Central memory CD8-positive, alpha-beta T cell (primary cell): ENCODE measurements around the gene EPB41.
"Not testable (repeated sequence)": the region's sequence is repeated elsewhere in the genome, so short reads cannot be mapped to it uniquely, and the experiment has no call there.

Experiments
- ATAC-seq: fragments of 150-1000 bp; cut with Tn5 transposase; replicated peaks from 2 replicates; pipeline ENCODE4 v1.10.0; 2022; ENCODE audit warnings: mild to moderate bottlenecking, moderate FRiP score, moderate number of reproducible peaks; ENCODE audit not compliant: poor library complexity, severe bottlenecking; ENCODE audit errors: extremely low read depth
- DNase-seq, 2 donors: peaks; one replicate each; pipeline ENCODE4 v3.0.0; 2021; ENCODE audit warnings: low spot score in 2 of 2
- H3K27ac Mint-ChIP-seq: one replicate; pipeline ENCODE4 v1.8.0; 2022; ENCODE audit warnings: low read depth, mild to moderate bottlenecking, moderate library complexity, mixed read lengths
- H3K27me3 Mint-ChIP-seq: one replicate; pipeline ENCODE4 v1.8.0; 2022; ENCODE audit warnings: mixed read lengths
- H3K36me3 Mint-ChIP-seq: one replicate; pipeline ENCODE4 v1.8.0; 2022; ENCODE audit warnings: mild to moderate bottlenecking, moderate library complexity, mixed read lengths; ENCODE audit not compliant: insufficient read depth
- H3K4me1 Mint-ChIP-seq: one replicate; pipeline ENCODE4 v1.8.0; 2022; ENCODE audit warnings: mixed read lengths
- H3K4me3 Mint-ChIP-seq: one replicate; pipeline ENCODE4 v1.8.0; 2022; ENCODE audit warnings: mild to moderate bottlenecking, moderate library complexity, mixed read lengths
- H3K9me3 Mint-ChIP-seq: one replicate; pipeline ENCODE4 v1.8.0; 2022; ENCODE audit warnings: mixed read lengths

Gene EPB41

GRCh38 chr1:29057700-29058099 is 143.3 kb downstream of the EPB41 start:
- H3K36me3 Mint-ChIP-seq, result peaks cover 41% of the 10 kb centered on the region
- no peak for ATAC-seq
- H3K27ac Mint-ChIP-seq, result no peak overlapping the region

GRCh38 chr1:29062157-29062942 is 148.0 kb downstream of the EPB41 start:
- no peak overlapping the region for H3K27ac Mint-ChIP-seq
- peaks cover 11% of the 10 kb centered on the region for H3K4me1 Mint-ChIP-seq
- no peaks in the 10 kb centered on the region for H3K9me3 Mint-ChIP-seq
- no peak for DNase-seq
- H3K36me3 Mint-ChIP-seq, result peaks cover 58% of the 10 kb centered on the region
- no peaks in the 10 kb centered on the region for H3K27me3 Mint-ChIP-seq
- H3K4me3 Mint-ChIP-seq, result no peak overlapping the region
- ATAC-seq, result no peak

More at GRCh38 chr1:29057700-29058099, 143.3 kb downstream of the EPB41 start:
- peaks cover 8% of the 10 kb centered on the region for H3K4me1 Mint-ChIP-seq
- H3K9me3 Mint-ChIP-seq, result no peaks in the 10 kb centered on the region
- no peak for DNase-seq
- no peaks in the 10 kb centered on the region for H3K27me3 Mint-ChIP-seq
- no peak overlapping the region for H3K4me3 Mint-ChIP-seq

- H3K36me3 Mint-ChIP-seq, result peaks cover 60% of the 10 kb centered on the region
Measured at GRCh38 chr1:29064064-29064463, 149.7 kb downstream of the EPB41 start.

GRCh38 chr1:29077155-29077554 is 162.8 kb downstream of the EPB41 start:
- Mint-ChIP-seq H3K27ac (no peak overlapping the region), H3K36me3 (peaks cover 54% of the 10 kb centered on the region), H3K27me3 (no peaks in the 10 kb centered on the region), H3K4me3 (no peak overlapping the region), H3K9me3 (no peaks in the 10 kb centered on the region), H3K4me1 (no peaks in the 10 kb centered on the region)
- DNase-seq (no peak), ATAC-seq (no peak)

More at GRCh38 chr1:29064064-29064463, 149.7 kb downstream of the EPB41 start:
- no peaks in the 10 kb centered on the region for H3K27me3 Mint-ChIP-seq
- no peak overlapping the region for H3K4me3 Mint-ChIP-seq
- no peaks in the 10 kb centered on the region for H3K9me3 Mint-ChIP-seq
- no peak overlapping the region for H3K27ac Mint-ChIP-seq
- DNase-seq (no peak), ATAC-seq (no peak)
- H3K4me1 Mint-ChIP-seq, result peaks cover 16% of the 10 kb centered on the region

GRCh38 chr1:29079916-29080629 is 165.7 kb downstream of the EPB41 start:
- DNase-seq, H3K27me3 Mint-ChIP-seq, H3K4me1 Mint-ChIP-seq, H3K27ac Mint-ChIP-seq, ATAC-seq, H3K4me3 Mint-ChIP-seq, H3K9me3 Mint-ChIP-seq: not testable (repeated sequence)
- peaks cover 46% of the 10 kb centered on the region for H3K36me3 Mint-ChIP-seq

GRCh38 chr1:29081201-29081600 is 166.8 kb downstream of the EPB41 start:
- Mint-ChIP-seq H3K27ac (no peak overlapping the region), H3K4me1 (no peaks in the 10 kb centered on the region), H3K9me3 (no peaks in the 10 kb centered on the region), H3K36me3 (peaks cover 49% of the 10 kb centered on the region), H3K4me3 (no peak overlapping the region), H3K27me3 (no peaks in the 10 kb centered on the region)
- DNase-seq (no peak), ATAC-seq (no peak)

GRCh38 chr1:29082519-29082918 is 168.2 kb downstream of the EPB41 start:
- Mint-ChIP-seq H3K36me3 (peaks cover 47% of the 10 kb centered on the region), H3K4me1 (no peaks in the 10 kb centered on the region), H3K4me3 (no peak overlapping the region), H3K9me3 (no peaks in the 10 kb centered on the region), H3K27me3 (no peaks in the 10 kb centered on the region), H3K27ac (no peak overlapping the region)
- DNase-seq, result no peak
- ATAC-seq, result no peak

GRCh38 chr1:29083317-29084195 is 169.2 kb downstream of the EPB41 start:
- H3K27ac Mint-ChIP-seq, result peak overlapping the region; percentile 61
- DNase-seq, result no peak
- ATAC-seq, result no peak
- H3K4me1 Mint-ChIP-seq, result no peaks in the 10 kb centered on the region
- no peaks in the 10 kb centered on the region for H3K27me3 Mint-ChIP-seq
- H3K4me3 Mint-ChIP-seq, result no peak overlapping the region
- no peaks in the 10 kb centered on the region for H3K9me3 Mint-ChIP-seq
- peaks cover 41% of the 10 kb centered on the region for H3K36me3 Mint-ChIP-seq

- Mint-ChIP-seq H3K36me3 (peaks cover 38% of the 10 kb centered on the region), H3K4me1 (no peaks in the 10 kb centered on the region), H3K4me3 (no peak overlapping the region), H3K27me3 (no peaks in the 10 kb centered on the region), H3K27ac (peak overlapping the region; percentile 61), H3K9me3 (no peaks in the 10 kb centered on the region)
- ATAC-seq (no peak), DNase-seq (no peak)
Measured at GRCh38 chr1:29084196-29084521, 169.8 kb downstream of the EPB41 start.

GRCh38 chr1:29090937-29091618 is 176.7 kb downstream of the EPB41 start:
- H3K36me3 Mint-ChIP-seq, result peaks cover 52% of the 10 kb centered on the region
- peak overlapping the region; percentile 47 for H3K27ac Mint-ChIP-seq
- no peaks in the 10 kb centered on the region for H3K9me3 Mint-ChIP-seq
- H3K27me3 Mint-ChIP-seq, result no peaks in the 10 kb centered on the region
- H3K4me3 Mint-ChIP-seq, result no peak overlapping the region
- H3K4me1 Mint-ChIP-seq, result peaks cover 12% of the 10 kb centered on the region
- ATAC-seq, result no peak
- no peak for DNase-seq

- H3K4me3 Mint-ChIP-seq, ATAC-seq, DNase-seq, H3K9me3 Mint-ChIP-seq, H3K27ac Mint-ChIP-seq, H3K27me3 Mint-ChIP-seq: not testable (repeated sequence)
- H3K4me1 Mint-ChIP-seq, result peaks cover 16% of the 10 kb centered on the region
- peaks cover 49% of the 10 kb centered on the region for H3K36me3 Mint-ChIP-seq
Measured at GRCh38 chr1:29092704-29093103, 178.3 kb downstream of the EPB41 start.

GRCh38 chr1:29094433-29094832 is 180.1 kb downstream of the EPB41 start:
- H3K27ac Mint-ChIP-seq, result peak overlapping the region; percentile 13
- H3K36me3 Mint-ChIP-seq, result peaks cover 64% of the 10 kb centered on the region
- no peaks in the 10 kb centered on the region for H3K9me3 Mint-ChIP-seq
- DNase-seq, result no peak
- no peaks in the 10 kb centered on the region for H3K27me3 Mint-ChIP-seq
- no peak for ATAC-seq
- H3K4me3 Mint-ChIP-seq, result no peak overlapping the region
- H3K4me1 Mint-ChIP-seq, result peaks cover 13% of the 10 kb centered on the region
